Umbilical cord (tissue), 2 donors: Measurements from ENCODE around the gene EIF1AD. TPM values are rescaled to one million over a fixed set of nuclear protein-coding genes. Genes with fewer than 3 reads are reported as not detected.
"Not testable (repeated sequence)": the region's sequence is repeated elsewhere in the genome, so short reads cannot be mapped to it uniquely, and the experiment has no call there.

Experiments
- DNase-seq: peaks from one replicate; pipeline ENCODE4 v3.0.0-alpha.2; 2015; ENCODE audit warnings: low spot score
- total RNA-seq: library from RNA; depleted of rRNA; stranded (reverse); fragments of >200 nt; gene quantifications from one replicate; pipeline ENCODE4 v1.2.3, GENCODE V29; 2014; ENCODE audit warnings: low replicate concordance; ENCODE audit not compliant: insufficient read depth

Gene EIF1AD
- 16.1 TPM for total RNA-seq

DNA sequence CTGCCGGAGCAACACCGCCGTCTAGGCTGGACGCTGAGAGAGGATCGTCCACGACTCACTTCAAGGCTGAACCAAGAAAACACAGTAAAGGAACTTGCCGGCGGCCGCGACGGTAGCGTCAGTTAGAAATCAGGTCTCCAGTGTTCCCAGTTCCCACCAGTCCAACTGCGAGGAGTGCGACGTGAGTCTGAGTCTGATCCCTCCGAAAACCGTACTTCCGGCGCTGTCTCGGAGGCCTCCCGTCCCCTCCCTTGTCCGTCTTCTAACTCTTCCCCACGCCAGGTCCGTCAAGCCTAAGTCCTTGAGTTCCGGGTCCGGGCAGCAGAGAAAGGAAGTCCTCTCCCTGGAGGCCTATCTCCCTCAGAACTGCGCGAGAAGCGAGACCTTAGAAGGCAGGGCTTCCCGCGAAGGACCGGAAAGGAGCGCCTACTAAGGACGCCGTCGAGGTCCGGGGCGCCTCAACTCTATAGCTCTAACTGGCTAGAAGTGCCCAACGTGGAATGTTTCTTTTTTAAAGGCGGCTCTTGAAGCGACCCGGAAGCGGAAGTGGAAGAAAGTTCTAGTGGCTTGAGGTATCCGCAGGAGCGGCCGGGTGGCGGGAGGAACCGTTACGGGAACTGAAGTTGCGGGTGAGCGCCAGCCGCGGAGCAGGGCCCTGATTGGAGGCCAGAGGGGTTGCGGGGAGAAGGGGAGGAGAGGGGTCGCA lies at the start of gene EIF1AD, which contains the start of gene BANF1:
Gene EIF1AD (minus strand): TSS at position 216 of the 706 bp plus-strand sequence. CDS start 1,768 bp downstream, outside the sequence.
Gene BANF1 (plus strand): TSS at position 562 of the 706 bp plus-strand sequence. CDS start 748 bp downstream, outside the sequence.
- peak; percentile 99 for DNase-seq

DNA sequence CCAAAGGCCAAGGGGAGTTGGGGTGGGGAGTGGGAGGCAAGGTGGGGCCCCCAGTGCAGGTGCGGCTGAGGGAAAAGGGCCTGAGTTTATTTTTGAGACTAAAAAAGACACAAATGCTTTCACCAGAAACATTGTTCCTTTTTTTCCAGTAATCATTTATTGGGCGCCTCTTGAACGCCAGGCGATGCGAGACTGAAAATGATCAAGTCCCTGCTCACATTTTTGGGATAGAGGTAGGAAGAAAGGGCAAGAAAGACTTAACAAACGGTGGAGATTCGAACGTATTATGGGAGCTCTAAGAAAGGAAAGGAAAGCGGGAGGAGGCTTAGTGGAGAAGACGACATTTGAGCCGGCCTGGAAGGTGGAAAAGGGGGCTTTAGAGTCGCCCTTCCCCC lies 49.4 kb upstream of the EIF1AD start:
- no peak for DNase-seq

- DNase-seq: no peak
Measured at GRCh38 chr11:66050581-66051231, 48.7 kb upstream of the EIF1AD start.

GRCh38 chr11:66048547-66049323 lies 46.8 kb upstream of the EIF1AD start, which contains the start of gene GAL3ST3:
TSS of gene GAL3ST3 (minus strand) at chr11:66049161. CDS start at chr11:66045415, 3,746 bp downstream.
- no peak for DNase-seq

GRCh38 chr11:66047541-66048365 lies 45.8 kb upstream of the EIF1AD start:
- no peak for DNase-seq

DNA sequence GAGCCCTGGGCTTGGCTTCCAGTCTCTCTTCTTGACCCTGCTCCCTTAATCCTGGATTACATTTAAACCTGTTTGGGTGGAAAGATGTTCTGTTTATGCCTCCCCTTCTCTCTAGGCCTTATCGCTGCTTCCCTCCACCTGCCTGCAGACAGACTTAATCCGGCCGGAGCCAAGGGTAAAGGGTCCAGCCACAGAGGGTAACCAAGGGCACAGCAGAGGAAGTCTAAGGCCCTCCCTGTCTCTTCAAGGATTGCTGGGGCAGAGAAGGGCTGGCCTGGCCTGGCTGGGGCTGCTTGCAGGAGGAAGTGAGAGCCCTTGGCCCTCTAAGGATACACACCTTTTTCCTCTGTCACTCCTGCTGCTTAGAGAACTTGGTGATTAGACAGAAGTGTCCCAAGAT lies 44.9 kb upstream of the EIF1AD start:
- DNase-seq: no peak

DNA sequence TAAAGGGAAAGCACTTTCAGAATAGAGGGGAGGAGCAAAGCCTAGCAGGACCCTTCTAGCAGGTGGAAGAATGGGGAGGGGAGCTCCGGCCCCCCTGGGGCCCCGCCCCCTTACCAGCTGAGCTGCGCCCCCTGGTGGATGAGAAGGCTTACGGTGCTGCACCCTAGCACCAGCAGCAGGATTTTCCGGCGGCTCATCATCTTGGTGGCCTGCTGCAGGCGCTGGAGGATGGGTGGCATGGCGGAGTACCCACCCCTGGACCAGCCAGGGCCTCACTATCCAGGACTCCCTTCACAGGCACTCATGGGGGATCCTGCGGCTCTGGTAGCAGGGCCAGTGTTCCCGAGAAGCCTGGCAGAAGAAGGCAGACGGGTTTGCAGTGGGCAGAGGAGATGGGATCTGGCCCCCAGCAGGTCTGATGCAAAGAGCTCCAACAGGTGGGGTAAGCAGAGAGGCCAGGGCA lies 43.3 kb upstream of the EIF1AD start:
- DNase-seq: peak; percentile 64

- no peak for DNase-seq
Measured at GRCh38 chr11:66044757-66045156, 42.8 kb upstream of the EIF1AD start.

GRCh38 chr11:66042996-66043906 lies 41.3 kb upstream of the EIF1AD start:
- DNase-seq: no peak

- DNase-seq: no peak
Measured at GRCh38 chr11:66042227-66042995, 40.5 kb upstream of the EIF1AD start.

DNA sequence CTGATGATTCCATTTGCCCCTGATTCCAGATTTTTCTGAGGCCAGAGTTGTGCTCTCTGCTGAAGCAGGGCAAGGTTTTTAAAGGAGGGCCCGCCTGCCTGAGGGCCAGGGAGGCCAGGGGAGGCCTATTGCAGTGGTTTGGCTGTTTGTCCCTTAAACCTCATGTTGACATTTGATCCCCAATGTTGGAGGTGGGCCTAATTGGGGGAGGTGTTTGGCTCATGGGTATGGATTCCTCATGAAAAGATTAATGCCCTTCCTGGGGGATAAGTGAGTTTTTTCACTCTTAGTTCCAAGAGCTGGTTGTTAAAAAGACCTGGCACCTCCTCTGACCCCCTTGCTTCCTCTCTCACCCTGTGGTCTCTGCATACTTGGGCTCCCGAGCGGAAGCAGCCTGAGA lies 37.8 kb upstream of the EIF1AD start:
- no peak for DNase-seq

DNA sequence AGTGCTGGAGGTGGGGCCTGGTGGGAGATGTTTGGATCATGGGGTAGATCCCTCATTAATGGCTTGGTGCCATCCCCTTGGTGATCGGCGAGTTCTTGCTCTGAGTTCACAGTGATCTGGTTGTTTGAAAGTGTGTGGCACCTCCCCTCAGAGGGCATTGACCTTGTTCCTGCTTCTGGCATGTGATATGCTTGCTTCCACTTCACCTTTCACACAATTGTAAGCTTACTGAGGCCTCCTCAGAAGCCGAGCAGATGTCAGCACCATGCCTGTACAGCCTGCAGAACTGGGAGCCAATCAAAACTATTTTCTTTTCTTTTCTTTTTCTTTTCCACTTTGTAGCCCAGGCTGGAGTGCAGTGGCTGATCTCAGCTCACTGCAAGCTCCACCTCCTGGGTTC lies 35.4 kb upstream of the EIF1AD start:
- DNase-seq: no peak

DNA sequence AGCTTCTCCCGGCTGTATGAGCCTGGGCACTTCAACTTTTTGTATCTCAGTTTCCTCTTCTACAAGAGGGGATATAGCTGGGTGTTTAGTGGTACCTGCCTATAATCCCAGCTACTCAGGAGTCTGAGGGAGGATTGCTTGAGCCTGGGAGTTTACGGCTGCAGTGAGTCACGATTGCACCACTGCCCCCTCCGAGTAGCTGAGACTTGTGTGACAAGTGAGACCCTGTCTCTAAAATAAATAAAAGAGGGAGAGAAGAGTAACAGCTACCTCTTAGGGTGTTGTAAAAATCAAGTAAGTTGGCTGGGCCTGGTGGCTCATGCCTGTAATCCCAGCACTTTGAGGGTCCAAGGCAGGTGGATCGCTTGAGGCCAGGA lies 34.4 kb upstream of the EIF1AD start:
- no peak for DNase-seq

DNA sequence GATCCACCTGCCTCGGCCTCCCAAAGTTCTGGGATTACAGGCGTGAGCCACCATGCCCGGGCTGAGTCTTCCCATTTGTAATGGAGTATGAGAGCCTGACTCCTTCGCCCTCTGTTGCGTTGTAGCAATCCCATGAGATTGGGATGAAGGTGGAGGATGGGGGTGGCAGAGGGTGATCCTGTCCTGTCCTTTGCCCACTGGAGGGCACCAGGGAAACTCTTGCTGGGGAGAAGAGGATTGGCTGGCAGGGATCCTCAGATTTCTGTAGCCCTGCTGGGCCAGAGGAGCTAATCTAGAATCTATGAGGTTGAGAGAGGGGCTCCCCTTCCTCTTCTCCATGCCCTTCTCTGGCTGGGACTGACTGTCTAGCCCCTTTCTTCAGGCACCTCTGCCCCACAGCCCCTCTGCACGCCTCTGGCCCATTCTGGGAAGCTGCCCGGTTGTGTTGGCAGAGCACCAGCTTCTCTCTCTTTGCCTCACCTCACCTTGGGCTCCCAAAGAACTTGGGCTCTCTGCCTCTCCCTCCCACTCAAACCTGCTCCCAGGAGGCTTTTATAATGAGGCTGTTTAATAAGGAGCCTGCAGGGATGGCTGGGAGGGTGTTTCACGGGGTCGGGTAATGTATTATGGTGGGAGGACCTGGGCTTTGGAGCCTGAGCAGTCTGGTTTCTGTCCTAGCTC lies 33.8 kb upstream of the EIF1AD start:
- no peak for DNase-seq

- DNase-seq: no peak
Measured at GRCh38 chr11:66032957-66033735, 31.2 kb upstream of the EIF1AD start.

DNA sequence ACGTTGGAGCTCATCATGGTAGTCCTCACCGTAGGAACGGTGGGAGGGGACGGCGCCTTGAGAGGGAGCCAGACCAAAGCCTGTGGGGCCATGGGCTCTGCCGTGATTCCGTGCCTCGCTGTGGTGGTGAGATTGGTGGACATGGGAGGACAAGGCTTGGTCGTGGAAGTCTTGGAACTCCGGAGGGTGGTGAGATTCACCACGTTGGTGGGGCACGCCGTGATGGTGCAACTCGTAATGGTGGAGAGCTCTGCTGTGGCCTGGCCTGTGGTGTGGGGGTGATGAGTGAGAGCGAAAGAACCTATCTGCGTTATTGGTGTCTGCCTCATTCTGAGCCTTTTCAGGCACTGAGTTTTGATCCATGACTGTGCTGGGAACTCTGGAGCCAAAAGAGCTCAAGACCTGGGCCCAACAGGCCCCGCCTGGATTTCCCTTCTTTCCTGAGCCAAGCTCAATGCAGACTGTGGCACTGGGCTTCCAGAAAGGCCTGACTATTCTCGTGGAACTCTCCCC lies 24.1 kb upstream of the EIF1AD start, which contains the start of gene CATSPER1:
Gene CATSPER1 (minus strand): TSS at position 463 of the 513 bp plus-strand sequence. CDS start 100 bp downstream, at position 363.
- no peak for DNase-seq

GRCh38 chr11:66023186-66023440 lies 21.2 kb upstream of the EIF1AD start:
- not testable (repeated sequence) for DNase-seq
